Liver (tissue), 9 donors: Measurements from ENCODE around the gene CENPU. TPM values are rescaled to one million over a fixed set of nuclear protein-coding genes. Genes with fewer than 3 reads are reported as not detected.
A peak's percentile ranks its signal among the peaks of the same experiment; 100 is the strongest.

Source experiments
- DNase-seq: peaks from one replicate; pipeline ENCODE4 v3.0.0-alpha.2; 2017; ENCODE audit warnings: low spot score
- H3K27ac ChIP-seq, 2 donors: one replicate each; pipeline ENCODE4 v1.7.0; 2013; ENCODE audit warnings: inconsistent platforms in 2 of 2, low read length in 2 of 2, control low read depth in 1 of 2, low read depth in 1 of 2, mild to moderate bottlenecking in 1 of 2
- H3K27me3 ChIP-seq, 4 donors: one replicate each; pipeline versions ENCODE4 v1.6.1 to v1.7.0; 2013; ENCODE audit warnings: low read length in 3 of 4, inconsistent platforms in 1 of 4, mild to moderate bottlenecking in 1 of 4, moderate library complexity in 1 of 4; ENCODE audit not compliant: control insufficient read depth in 4 of 4, insufficient read depth in 4 of 4
- H3K36me3 ChIP-seq, 4 donors: one replicate each; pipeline versions ENCODE4 v1.6.1 to v1.7.0; 2013; ENCODE audit warnings: low read length in 3 of 4, mild to moderate bottlenecking in 3 of 4, low read depth in 1 of 4, moderate library complexity in 1 of 4; ENCODE audit not compliant: control insufficient read depth in 4 of 4, insufficient read depth in 3 of 4
- H3K4me1 ChIP-seq, 4 donors: one replicate each; pipeline versions ENCODE4 v1.6.1 to v1.7.0; 2013; ENCODE audit warnings: low read length in 3 of 4, mild to moderate bottlenecking in 3 of 4, moderate library complexity in 1 of 4; ENCODE audit not compliant: control insufficient read depth in 4 of 4, insufficient read depth in 4 of 4
- H3K4me3 ChIP-seq, 3 donors: one replicate each; pipeline versions ENCODE4 v1.6.1 to v1.7.0; 2013; ENCODE audit warnings: low read length in 3 of 3, control low read depth in 1 of 3, low read depth in 1 of 3, mild to moderate bottlenecking in 1 of 3
- H3K9ac ChIP-seq, 2 donors: one replicate each; pipeline ENCODE4 v1.7.0; 2013; ENCODE audit warnings: low read length in 2 of 2, mild to moderate bottlenecking in 2 of 2, moderate library complexity in 2 of 2, control low read depth in 1 of 2, low read depth in 1 of 2
- H3K9me3 ChIP-seq, 4 donors: one replicate each; pipeline versions ENCODE4 v1.6.1 to v1.7.0; 2013; ENCODE audit warnings: low read length in 3 of 4; ENCODE audit not compliant: control insufficient read depth in 4 of 4
- ATF3 ChIP-seq: IDR thresholded peaks from 2 replicates; pipeline ENCODE4 v1.6.1; 2016; ENCODE audit warnings: antibody characterized with exemption
- CTCF ChIP-seq: fragments of 150-350 bp; IDR thresholded peaks from 2 replicates; pipeline ENCODE4 v1.5.1; 2017; ENCODE audit warnings: improper control_type of control experiment, low read depth, low read length; ENCODE audit not compliant: missing input control
- EGR1 ChIP-seq, 2 donors: IDR thresholded peaks; 2 replicates each; pipeline ENCODE4 v1.6.1; 2016 to 2018; ENCODE audit warnings: antibody characterized with exemption in 2 of 2, low read depth in 2 of 2
- FOXA1 ChIP-seq: IDR thresholded peaks from 2 replicates; pipeline ENCODE4 v1.6.1; 2016; ENCODE audit warnings: antibody characterized with exemption
- FOXA2 ChIP-seq: IDR thresholded peaks from 2 replicates; pipeline ENCODE4 v1.6.1; 2016; ENCODE audit warnings: antibody characterized with exemption
- GABPA ChIP-seq, 2 donors: IDR thresholded peaks in 1 of 2; conservative IDR thresholded peaks in 1 of 2; 2 replicates each; pipeline ENCODE4 v1.6.1; 2016; ENCODE audit warnings: antibody characterized with exemption in 2 of 2, mild to moderate bottlenecking in 1 of 2, moderate library complexity in 1 of 2
- JUND ChIP-seq, 2 donors: IDR thresholded peaks; 2 replicates each; pipeline ENCODE4 v1.6.1; 2016; ENCODE audit warnings: antibody characterized with exemption in 2 of 2
- NR2F2 ChIP-seq: IDR thresholded peaks from 2 replicates; pipeline ENCODE4 v1.6.1; 2016; ENCODE audit warnings: antibody characterized with exemption
- RAD21 ChIP-seq, 2 donors: IDR thresholded peaks; 2 replicates each; pipeline ENCODE4 v1.6.1; 2016; ENCODE audit warnings: antibody characterized with exemption in 2 of 2, mild to moderate bottlenecking in 2 of 2
- SP1 ChIP-seq: IDR thresholded peaks from 2 replicates; pipeline ENCODE4 v1.6.1; 2018; ENCODE audit warnings: antibody characterized with exemption, mild to moderate bottlenecking
- TAF1 ChIP-seq: conservative IDR thresholded peaks from 2 replicates; pipeline ENCODE4 v1.6.1; 2016; ENCODE audit warnings: antibody characterized with exemption, mild to moderate bottlenecking
- YY1 ChIP-seq: IDR thresholded peaks from 2 replicates; pipeline ENCODE4 v1.6.1; 2016; ENCODE audit warnings: antibody characterized with exemption, mild to moderate bottlenecking
- ZBTB33 ChIP-seq: IDR thresholded peaks from 2 replicates; pipeline ENCODE4 v1.6.1; 2016; ENCODE audit warnings: antibody characterized with exemption
- WGBS: extraction: QIAGEN DNeasy Blood & Tissue Kit; methylation state at CpG from one replicate; pipeline ENCODE4 v1.1.7; 2013; 5-methylcytosine and 5-hydroxymethylcytosine counted together
- polyA plus RNA-seq, 2 donors: library from polyadenylated mRNA; stranded (reverse) in 1 of 2; unstranded in 1 of 2; fragments of 200-250 nt in 1 of 2; fragments of >200 nt in 1 of 2; fragmentation: Nextera tagmentation in 1 of 2; extraction: Ambion mirVana in 1 of 2; gene quantifications; one replicate each; pipeline versions ENCODE4 v1.2.1 to v1.2.3, GENCODE V29; 2013 to 2015
- total RNA-seq, 2 donors: library from RNA; depleted of rRNA; stranded (reverse); fragments of >200 nt; gene quantifications; one replicate each; pipeline ENCODE4 v1.2.3, GENCODE V29; 2014
- TF ChIP-seq, protein P1 (sequence below): IDR thresholded peaks from 2 replicates; pipeline ENCODE4 v1.6.1; 2016; ENCODE audit warnings: antibody characterized with exemption, mild to moderate bottlenecking
- TF ChIP-seq, protein P2 (sequence below): IDR thresholded peaks from 2 replicates; pipeline ENCODE4 v1.6.1; 2016; ENCODE audit warnings: antibody characterized with exemption
- donor health status: healthy.
- donor health status: healthy.
- donor health status: healthy.
- donor health status: healthy.
- donor health status: healthy.

Gene CENPU
- total and polyA plus RNA-seq, 4 donors: 1.2 to 22.0 (median 1.8) TPM

- Histone ChIP-seq H3K27ac (peak overlapping the region; percentile 5 to 31), H3K9me3 (no peaks in the 10 kb centered on the region), H3K4me3 (no peak overlapping the region), H3K9ac (no peak overlapping the region), H3K4me1 (peaks cover 2 to 21% (median 16%) of the 10 kb centered on the region in 4 donors), H3K27me3 (no peaks in the 10 kb centered on the region), H3K36me3 (peaks cover 7 to 71% (median 68%) of the 10 kb centered on the region in 4 donors)
- no peak for DNase-seq
- 55% methylated on average over 13 of the region's 13 CpGs for WGBS
- no peak for TF ChIP-seq EGR1 (IDR thresholded peaks at IDR 0.05; ENCODE audit: low read depth in 2 of 2)
- TF ChIP-seq GABPA (IDR thresholded peaks at IDR 0.05 in 1 of 2, conservative IDR thresholded peaks at IDR 0.05 in 1 of 2): no peak
- TF ChIP-seq, protein P1, sequence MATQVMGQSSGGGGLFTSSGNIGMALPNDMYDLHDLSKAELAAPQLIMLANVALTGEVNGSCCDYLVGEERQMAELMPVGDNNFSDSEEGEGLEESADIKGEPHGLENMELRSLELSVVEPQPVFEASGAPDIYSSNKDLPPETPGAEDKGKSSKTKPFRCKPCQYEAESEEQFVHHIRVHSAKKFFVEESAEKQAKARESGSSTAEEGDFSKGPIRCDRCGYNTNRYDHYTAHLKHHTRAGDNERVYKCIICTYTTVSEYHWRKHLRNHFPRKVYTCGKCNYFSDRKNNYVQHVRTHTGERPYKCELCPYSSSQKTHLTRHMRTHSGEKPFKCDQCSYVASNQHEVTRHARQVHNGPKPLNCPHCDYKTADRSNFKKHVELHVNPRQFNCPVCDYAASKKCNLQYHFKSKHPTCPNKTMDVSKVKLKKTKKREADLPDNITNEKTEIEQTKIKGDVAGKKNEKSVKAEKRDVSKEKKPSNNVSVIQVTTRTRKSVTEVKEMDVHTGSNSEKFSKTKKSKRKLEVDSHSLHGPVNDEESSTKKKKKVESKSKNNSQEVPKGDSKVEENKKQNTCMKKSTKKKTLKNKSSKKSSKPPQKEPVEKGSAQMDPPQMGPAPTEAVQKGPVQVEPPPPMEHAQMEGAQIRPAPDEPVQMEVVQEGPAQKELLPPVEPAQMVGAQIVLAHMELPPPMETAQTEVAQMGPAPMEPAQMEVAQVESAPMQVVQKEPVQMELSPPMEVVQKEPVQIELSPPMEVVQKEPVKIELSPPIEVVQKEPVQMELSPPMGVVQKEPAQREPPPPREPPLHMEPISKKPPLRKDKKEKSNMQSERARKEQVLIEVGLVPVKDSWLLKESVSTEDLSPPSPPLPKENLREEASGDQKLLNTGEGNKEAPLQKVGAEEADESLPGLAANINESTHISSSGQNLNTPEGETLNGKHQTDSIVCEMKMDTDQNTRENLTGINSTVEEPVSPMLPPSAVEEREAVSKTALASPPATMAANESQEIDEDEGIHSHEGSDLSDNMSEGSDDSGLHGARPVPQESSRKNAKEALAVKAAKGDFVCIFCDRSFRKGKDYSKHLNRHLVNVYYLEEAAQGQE: no peak
- TF ChIP-seq RAD21 (IDR thresholded peaks at IDR 0.05): no peak
- peak in 1 of 2 donors; percentile 5 for TF ChIP-seq JUND (IDR thresholded peaks at IDR 0.05)
- TF ChIP-seq FOXA2: no peak
- TF ChIP-seq ATF3: no peak
- peak; percentile 24 for TF ChIP-seq YY1
These were observed 42.1 kb upstream of the CENPU start for GRCh38 chr4:184775854-184776555.

GRCh38 chr4:184774152-184774551 is 40.3 kb upstream of the CENPU start:
- Histone ChIP-seq H3K9me3 (no peaks in the 10 kb centered on the region), H3K9ac (no peak overlapping the region), H3K27me3 (no peaks in the 10 kb centered on the region), H3K4me1 (peaks cover 2 to 21% (median 12%) of the 10 kb centered on the region in 4 donors), H3K36me3 (peaks cover 13 to 81% (median 72%) of the 10 kb centered on the region in 4 donors), H3K27ac (no peak overlapping the region), H3K4me3 (no peak overlapping the region)
- DNase-seq: no peak
- TF ChIP-seq TAF1: no peak
- TF ChIP-seq CTCF: no peak
- no peak for TF ChIP-seq RAD21 (IDR thresholded peaks at IDR 0.05)
- TF ChIP-seq GABPA (IDR thresholded peaks at IDR 0.05 in 1 of 2, conservative IDR thresholded peaks at IDR 0.05 in 1 of 2): no peak
- TF ChIP-seq, protein P2, sequence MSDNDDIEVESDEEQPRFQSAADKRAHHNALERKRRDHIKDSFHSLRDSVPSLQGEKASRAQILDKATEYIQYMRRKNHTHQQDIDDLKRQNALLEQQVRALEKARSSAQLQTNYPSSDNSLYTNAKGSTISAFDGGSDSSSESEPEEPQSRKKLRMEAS: no peak
- TF ChIP-seq EGR1 (IDR thresholded peaks at IDR 0.05; ENCODE audit: low read depth in 2 of 2): no peak
- TF ChIP-seq ZBTB33: no peak
- no peak for TF ChIP-seq FOXA1
- no peak for TF ChIP-seq SP1
- no peak for TF ChIP-seq YY1
- no peak for TF ChIP-seq NR2F2
- 90% methylated on average over 7 of the region's 7 CpGs for WGBS
